Sigmoid colon (tissue), 4 donors: ENCODE measurements around the gene OR5B12.

Experiments
- CTCF ChIP-seq, 4 experiments: fragments of 450-650 bp in 3 of 4; fragments of 200-600 bp in 1 of 4; IDR thresholded peaks; one replicate each; pipeline ENCODE4 v1.5.1; 2016 to 2019; ENCODE audit warnings: antibody characterized with exemption in 4 of 4, mild to moderate bottlenecking in 3 of 4, moderate library complexity in 2 of 4
- EP300 ChIP-seq, 4 donors: sonication (generic); formaldehyde crosslinking; IDR thresholded peaks; one replicate each; pipeline ENCODE4 v1.6.1; 2017; ENCODE audit warnings: antibody characterized with exemption in 4 of 4
- POLR2A ChIP-seq, 2 donors: fragments of 450-650 bp; IDR thresholded peaks; one replicate each; pipeline ENCODE4 v1.6.1; 2016; ENCODE audit warnings: antibody characterized with exemption in 2 of 2, mild to moderate bottlenecking in 2 of 2, moderate library complexity in 2 of 2
- POLR2AphosphoS5 ChIP-seq, 4 donors: sonication (generic); formaldehyde crosslinking; IDR thresholded peaks; one replicate each; pipeline ENCODE4 v1.6.1; 2017; ENCODE audit warnings: antibody characterized with exemption in 4 of 4

GRCh38 chr11:58433638-58434203, 8.3 kb downstream of the OR5B12 start:
- no peak for TF ChIP-seq CTCF (IDR thresholded peaks at IDR 0.05)
- no peak for TF ChIP-seq POLR2A (IDR thresholded peaks at IDR 0.05)
- TF ChIP-seq EP300 (IDR thresholded peaks at IDR 0.05) = no peak
- no peak for TF ChIP-seq POLR2AphosphoS5 (IDR thresholded peaks at IDR 0.05)
